Measurements from ENCODE around the gene PLD1. TPM values are rescaled to one million over a fixed set of nuclear protein-coding genes. Genes with fewer than 3 reads are reported as not detected.

PLD1 gene
- total RNA-seq, 1 donor from 2014 or later = 1.0 TPM

- Mint-ChIP-seq H3K27me3 (ENCODE audit: low read depth) (peaks cover 53% of the 10 kb centered on the region), H3K4me1 (ENCODE audit: low read depth) (no peaks in the 10 kb centered on the region), H3K27ac (no peak overlapping the region), H3K4me3 (ENCODE audit: low read depth) (no peak overlapping the region), H3K36me3 (ENCODE audit: low read depth) (no peaks in the 10 kb centered on the region), H3K9me3 (no peaks in the 10 kb centered on the region)
- DNase-seq (ENCODE audit: low spot score) = no peak
- intact Hi-C loops (cut with micrococcal nuclease) = no loop called here
Observed at GRCh38 chr3:171765511-171765887, 44.8 kb downstream of the PLD1 start.

- no peak for DNase-seq (ENCODE audit: low spot score)
Observed at GRCh38 chr3:171763392-171763791, 46.9 kb downstream of the PLD1 start.

GRCh38 chr3:171760477-171760876 lies 49.8 kb downstream of the PLD1 start:
- H3K27me3 Mint-ChIP-seq (ENCODE audit: low read depth) = peaks cover 43% of the 10 kb centered on the region
- no peak overlapping the region for H3K4me3 Mint-ChIP-seq (ENCODE audit: low read depth)
- no peak overlapping the region for H3K27ac Mint-ChIP-seq
- no peaks in the 10 kb centered on the region for H3K36me3 Mint-ChIP-seq (ENCODE audit: low read depth)
- DNase-seq (ENCODE audit: low spot score) = no peak
- intact Hi-C loops (cut with micrococcal nuclease) = no loop called here
- no peaks in the 10 kb centered on the region for H3K4me1 Mint-ChIP-seq (ENCODE audit: low read depth)
- no peaks in the 10 kb centered on the region for H3K9me3 Mint-ChIP-seq

More at GRCh38 chr3:171763392-171763791, 46.9 kb downstream of the PLD1 start:
- H3K36me3 Mint-ChIP-seq (ENCODE audit: low read depth) = no peaks in the 10 kb centered on the region
- H3K27ac Mint-ChIP-seq = no peak overlapping the region
- intact Hi-C loops (cut with micrococcal nuclease) = no loop called here
- no peak overlapping the region for H3K4me3 Mint-ChIP-seq (ENCODE audit: low read depth)
- H3K27me3 Mint-ChIP-seq (ENCODE audit: low read depth) = peaks cover 54% of the 10 kb centered on the region
- H3K4me1 Mint-ChIP-seq (ENCODE audit: low read depth) = no peaks in the 10 kb centered on the region
- no peaks in the 10 kb centered on the region for H3K9me3 Mint-ChIP-seq

GRCh38 chr3:171758109-171758508 lies 52.2 kb downstream of the PLD1 start:
- no peak for DNase-seq (ENCODE audit: low spot score)
- intact Hi-C loops (cut with micrococcal nuclease) = no loop called here
- Mint-ChIP-seq H3K36me3 (ENCODE audit: low read depth) (no peaks in the 10 kb centered on the region), H3K27ac (no peak overlapping the region), H3K9me3 (no peaks in the 10 kb centered on the region), H3K4me1 (ENCODE audit: low read depth) (no peaks in the 10 kb centered on the region), H3K4me3 (ENCODE audit: low read depth) (no peak overlapping the region), H3K27me3 (ENCODE audit: low read depth) (peaks cover 35% of the 10 kb centered on the region)

GRCh38 chr3:171757361-171758034 lies 52.8 kb downstream of the PLD1 start:
- H3K36me3 Mint-ChIP-seq (ENCODE audit: low read depth) = no peaks in the 10 kb centered on the region
- H3K4me3 Mint-ChIP-seq (ENCODE audit: low read depth) = no peak overlapping the region
- no peak for DNase-seq (ENCODE audit: low spot score)
- peaks cover under 1% of the 10 kb centered on the region for H3K4me1 Mint-ChIP-seq (ENCODE audit: low read depth)
- H3K27ac Mint-ChIP-seq = no peak overlapping the region
- peaks cover 34% of the 10 kb centered on the region for H3K27me3 Mint-ChIP-seq (ENCODE audit: low read depth)
- H3K9me3 Mint-ChIP-seq = no peaks in the 10 kb centered on the region
- intact Hi-C loops (cut with micrococcal nuclease) = no loop called here

- H3K4me3 Mint-ChIP-seq (ENCODE audit: low read depth) = no peak overlapping the region
- no peaks in the 10 kb centered on the region for H3K9me3 Mint-ChIP-seq
- peaks cover 25% of the 10 kb centered on the region for H3K27me3 Mint-ChIP-seq (ENCODE audit: low read depth)
- H3K27ac Mint-ChIP-seq = no peak overlapping the region
- peaks cover 2% of the 10 kb centered on the region for H3K4me1 Mint-ChIP-seq (ENCODE audit: low read depth)
- intact Hi-C loops (cut with micrococcal nuclease) = no loop called here
- no peak for DNase-seq (ENCODE audit: low spot score)
- no peaks in the 10 kb centered on the region for H3K36me3 Mint-ChIP-seq (ENCODE audit: low read depth)
Observed at GRCh38 chr3:171755656-171756055, 54.6 kb downstream of the PLD1 start.

GRCh38 chr3:171755015-171755589 lies 55.2 kb downstream of the PLD1 start:
- Mint-ChIP-seq H3K4me3 (ENCODE audit: low read depth) (no peak overlapping the region), H3K36me3 (ENCODE audit: low read depth) (no peaks in the 10 kb centered on the region), H3K4me1 (ENCODE audit: low read depth) (peaks cover 2% of the 10 kb centered on the region), H3K9me3 (no peaks in the 10 kb centered on the region), H3K27ac (no peak overlapping the region), H3K27me3 (ENCODE audit: low read depth) (peaks cover 19% of the 10 kb centered on the region)
- DNase-seq (ENCODE audit: low spot score) = no peak
- intact Hi-C loops (cut with micrococcal nuclease) = no loop called here

- Mint-ChIP-seq H3K9me3 (no peaks in the 10 kb centered on the region), H3K36me3 (ENCODE audit: low read depth) (no peaks in the 10 kb centered on the region), H3K4me1 (ENCODE audit: low read depth) (peaks cover 2% of the 10 kb centered on the region), H3K4me3 (ENCODE audit: low read depth) (no peak overlapping the region), H3K27me3 (ENCODE audit: low read depth) (peaks cover 16% of the 10 kb centered on the region), H3K27ac (no peak overlapping the region)
- no peak for DNase-seq (ENCODE audit: low spot score)
- intact Hi-C loops (cut with micrococcal nuclease) = no loop called here
Observed at GRCh38 chr3:171753665-171754408, 56.4 kb downstream of the PLD1 start.

GRCh38 chr3:171753025-171753472 lies 57.2 kb downstream of the PLD1 start:
- no peak for DNase-seq (ENCODE audit: low spot score)
- intact Hi-C loops (cut with micrococcal nuclease) = no loop called here
- peaks cover 2% of the 10 kb centered on the region for H3K4me1 Mint-ChIP-seq (ENCODE audit: low read depth)
- H3K4me3 Mint-ChIP-seq (ENCODE audit: low read depth) = no peak overlapping the region
- no peaks in the 10 kb centered on the region for H3K9me3 Mint-ChIP-seq
- H3K27ac Mint-ChIP-seq = no peak overlapping the region
- no peaks in the 10 kb centered on the region for H3K36me3 Mint-ChIP-seq (ENCODE audit: low read depth)
- peaks cover 20% of the 10 kb centered on the region for H3K27me3 Mint-ChIP-seq (ENCODE audit: low read depth)

GRCh38 chr3:171752329-171752728 lies 58.0 kb downstream of the PLD1 start:
- peaks cover 2% of the 10 kb centered on the region for H3K4me1 Mint-ChIP-seq (ENCODE audit: low read depth)
- no peak for DNase-seq (ENCODE audit: low spot score)
- no peaks in the 10 kb centered on the region for H3K36me3 Mint-ChIP-seq (ENCODE audit: low read depth)
- H3K9me3 Mint-ChIP-seq = no peaks in the 10 kb centered on the region
- peaks cover 21% of the 10 kb centered on the region for H3K27me3 Mint-ChIP-seq (ENCODE audit: low read depth)
- no peak overlapping the region for H3K27ac Mint-ChIP-seq
- intact Hi-C loops (cut with micrococcal nuclease) = no loop called here
- H3K4me3 Mint-ChIP-seq (ENCODE audit: low read depth) = no peak overlapping the region

- H3K27ac Mint-ChIP-seq = no peak overlapping the region
- intact Hi-C loops (cut with micrococcal nuclease) = no loop called here
- no peak for DNase-seq (ENCODE audit: low spot score)
- H3K4me3 Mint-ChIP-seq (ENCODE audit: low read depth) = no peak overlapping the region
- peaks cover 2% of the 10 kb centered on the region for H3K4me1 Mint-ChIP-seq (ENCODE audit: low read depth)
- no peaks in the 10 kb centered on the region for H3K9me3 Mint-ChIP-seq
- H3K27me3 Mint-ChIP-seq (ENCODE audit: low read depth) = peaks cover 28% of the 10 kb centered on the region
- H3K36me3 Mint-ChIP-seq (ENCODE audit: low read depth) = no peaks in the 10 kb centered on the region
Observed at GRCh38 chr3:171749124-171749523, 61.2 kb downstream of the PLD1 start.

GRCh38 chr3:171748064-171748924 lies 62.0 kb downstream of the PLD1 start:
- DNase-seq (ENCODE audit: low spot score) = no peak
- Mint-ChIP-seq H3K27ac (no peak overlapping the region), H3K36me3 (ENCODE audit: low read depth) (no peaks in the 10 kb centered on the region), H3K27me3 (ENCODE audit: low read depth) (peaks cover 33% of the 10 kb centered on the region), H3K9me3 (no peaks in the 10 kb centered on the region), H3K4me3 (ENCODE audit: low read depth) (no peak overlapping the region), H3K4me1 (ENCODE audit: low read depth) (peaks cover 2% of the 10 kb centered on the region)
- intact Hi-C loops (cut with micrococcal nuclease) = no loop called here

Measured in activated T-helper 2 cell treated with anti-CD3 and anti-CD28 coated beads, Interferon-gamma antibody, Interleukin-2, Interleukin-4, amounts not matched to agents 10 μg/mL and 5 μg/mL and 100 μg/mL, durations not matched to agents 14 hours and 24 hours and 36 hours (primary cell).